Activated CD8-positive, alpha-beta memory T cell treated with anti-CD3 and anti-CD28 coated beads for 36 hours (primary cell): ENCODE measurements around the gene FOXD2. TPM values are rescaled to one million over a fixed set of nuclear protein-coding genes. Genes with fewer than 3 reads are reported as not detected.

Source experiments
- CTCF ChIA-PET: fragments of 350-600 bp; sonication (Branson Sonifier 250); formaldehyde crosslinking; loops from one replicate; lab custom pipeline; 2021; ENCODE audit warnings: antibody characterized with exemption; lab: Charles Lee
- POLR2A ChIA-PET: fragments of 350-600 bp; sonication (Branson Sonifier 250); formaldehyde crosslinking; loops from one replicate; lab custom pipeline; 2021; ENCODE audit warnings: antibody characterized with exemption; lab: Charles Lee
- total RNA-seq, 2 experiments: library from RNA; stranded (reverse); gene quantifications; one replicate each; pipeline ENCODE4 v1.2.3, GENCODE V29; 2021

FOXD2 gene
- total RNA-seq, 2 experiments from 2014 or later, result 0.06 to 0.13 TPM

- ChIA-PET POLR2A (no interaction called here), CTCF (no interaction called here)
Observed at GRCh38 chr1:47478090-47478489, 40.2 kb downstream of the FOXD2 start.

- ChIA-PET CTCF (no interaction called here), POLR2A (no interaction called here)
Observed at GRCh38 chr1:47479664-47480063, 41.8 kb downstream of the FOXD2 start.

GRCh38 chr1:47481936-47482335 lies 44.1 kb downstream of the FOXD2 start:
- POLR2A ChIA-PET, result no interaction called here
- CTCF ChIA-PET, result no interaction called here

- ChIA-PET POLR2A (no interaction called here), CTCF (no interaction called here)
Observed at GRCh38 chr1:47482786-47483185, 44.9 kb downstream of the FOXD2 start.

- CTCF ChIA-PET, result no interaction called here
- POLR2A ChIA-PET, result no interaction called here
Observed at GRCh38 chr1:47483651-47484050, 45.8 kb downstream of the FOXD2 start.

GRCh38 chr1:47485817-47486216 lies 48.0 kb downstream of the FOXD2 start:
- CTCF ChIA-PET, result no interaction called here

GRCh38 chr1:47487332-47487731 lies 49.5 kb downstream of the FOXD2 start:
- POLR2A ChIA-PET, result no interaction called here
- CTCF ChIA-PET, result no interaction called here

More at GRCh38 chr1:47485817-47486216, 48.0 kb downstream of the FOXD2 start:
- POLR2A ChIA-PET, result no interaction called here

GRCh38 chr1:47487850-47488450 lies 50.1 kb downstream of the FOXD2 start:
- POLR2A ChIA-PET, result no interaction called here
- CTCF ChIA-PET, result no interaction called here

Other genes with a start within 250 kb of the FOXD2 start
- not detected for gene PDZK1IP1, start 248.0 kb upstream of the FOXD2 start, total RNA-seq
- not detected for gene TAL1, start 205.8 kb upstream of the FOXD2 start, total RNA-seq
- gene STIL, start 123.9 kb upstream of the FOXD2 start, total RNA-seq, result 10 to 100 TPM; 21.9 to 22.2 TPM
- 100 to 1,000 TPM; 121 to 123 TPM for gene CMPK1, start 104.3 kb upstream of the FOXD2 start, total RNA-seq
- gene FOXE3, start 21.8 kb upstream of the FOXD2 start, total RNA-seq, result not detected